ENCODE results near the gene BCL11B. TPM values are rescaled to one million over a fixed set of nuclear protein-coding genes. Genes with fewer than 3 reads are reported as not detected.

BCL11B gene
- total and polyA plus RNA-seq, 2 of the 8 experiments (the other 6 are each of a cell fraction or from before 2014, with no cell fraction given), result 0.63 to 5.9 TPM

- peak; percentile 92 for TF ChIP-seq CHD7 (IDR thresholded peaks at IDR 0.05; ENCODE audit: insufficient replicate concordance, low read length)
- no peak for TF ChIP-seq SRF (IDR thresholded peaks at IDR 0.05; ENCODE audit: low read depth, low read length)
- 0 out of 2 replicates have a peak, but pooled peaks have one; percentile 45 for TF ChIP-seq POU5F1 (IDR thresholded peaks at IDR 0.05; ENCODE audit: low read depth, low read length)
Measured at GRCh38 chr14:99300190-99300589, 28.2 kb upstream of the BCL11B start (continued).

Data from H1 (cell line).